OCI-LY1 (cell line): Measurements from ENCODE around the gene CFAP53.

Experiments used
- CTCF ChIP-seq: fragments of 200-600 bp; sonication (generic), shearing (Covaris generic); IDR thresholded peaks from 2 replicates; pipeline ENCODE4 v1.5.1; 2017; ENCODE audit warnings: mild to moderate bottlenecking, antibody characterized with exemption, low read length, moderate library complexity, mixed read lengths
- EZH2 ChIP-seq: fragments of 200-600 bp; sonication (generic), shearing (Covaris generic); IDR thresholded peaks from 2 replicates; pipeline ENCODE4 v1.8.0; 2017; ENCODE audit warnings: borderline replicate concordance, mixed run types, mild to moderate bottlenecking, antibody characterized with exemption, low read length, moderate library complexity, mixed read lengths

DNA sequence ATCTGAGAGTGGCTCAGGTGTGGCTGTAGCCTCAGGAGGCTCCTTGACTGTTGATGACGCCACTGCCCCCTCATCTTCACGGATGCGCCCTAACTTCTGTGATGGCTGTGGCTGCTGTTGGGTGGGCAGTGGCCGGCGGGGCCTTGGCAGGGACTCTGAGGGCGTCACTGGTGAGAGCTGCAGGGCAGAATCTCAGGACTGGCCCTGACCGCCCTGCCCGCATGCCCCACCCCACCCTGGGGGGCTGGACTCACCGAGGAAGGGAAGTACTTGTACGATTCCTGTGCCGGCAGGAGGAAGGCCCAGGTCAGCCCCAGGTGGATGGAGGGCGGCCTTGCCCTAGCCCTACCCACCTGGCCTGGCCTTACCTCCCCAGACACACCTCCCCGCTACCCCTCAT is 18.8 kb upstream of the CFAP53 start:
- TF ChIP-seq EZH2 = no peak
- no peak for TF ChIP-seq CTCF
